NCI-H128 (cell line): ENCODE results near the gene FSIP1.

Experiments
- DNase-seq: peaks from one replicate; lab custom pipeline; 2025; ENCODE audit not compliant: unreplicated experiment; lab: John Stamatoyannopoulos, UW

FSIP1 gene

DNA sequence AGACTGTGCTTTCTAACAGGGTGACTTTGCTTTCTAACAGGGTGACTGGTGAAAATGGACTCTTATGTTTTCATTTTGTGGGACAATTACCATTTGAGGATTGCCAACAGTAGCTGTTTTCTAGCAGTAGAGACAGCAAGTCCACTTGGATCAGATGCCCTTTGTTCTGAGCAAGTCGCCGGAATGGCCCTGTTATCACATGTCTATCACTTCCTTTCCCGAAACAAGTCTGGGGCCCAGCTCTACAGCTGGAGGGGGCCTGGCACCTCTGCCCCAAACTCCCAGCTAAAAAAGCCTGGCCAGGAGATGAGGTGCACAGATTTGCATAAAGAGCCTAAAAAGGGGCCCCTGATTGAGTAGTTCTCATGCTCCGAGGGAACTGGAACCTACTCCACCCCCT, 157.2 kb downstream of the FSIP1 start:
- no peak for DNase-seq

GRCh38 chr15:39624806-39625205, 157.8 kb downstream of the FSIP1 start:
- DNase-seq = no peak

DNA sequence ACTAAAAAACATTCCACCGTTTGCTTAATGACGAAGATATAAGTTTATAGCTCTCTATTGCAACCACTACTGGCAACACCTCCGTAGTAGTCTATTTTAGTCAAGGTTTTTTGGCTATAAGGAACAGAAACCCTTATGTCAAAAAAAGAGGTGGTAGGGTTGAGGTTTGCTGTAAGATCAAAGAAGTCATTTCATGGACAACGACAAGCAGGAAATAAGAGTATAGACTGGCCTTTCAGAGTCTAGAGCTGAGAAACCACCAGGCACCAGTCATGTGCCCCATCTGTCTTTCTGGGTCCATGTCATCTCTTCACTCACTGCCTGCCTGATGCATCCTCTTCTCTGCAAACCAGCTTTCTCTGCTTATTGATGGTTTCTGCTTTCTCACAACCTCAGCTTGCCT, 159.1 kb downstream of the FSIP1 start:
- no peak for DNase-seq

DNA sequence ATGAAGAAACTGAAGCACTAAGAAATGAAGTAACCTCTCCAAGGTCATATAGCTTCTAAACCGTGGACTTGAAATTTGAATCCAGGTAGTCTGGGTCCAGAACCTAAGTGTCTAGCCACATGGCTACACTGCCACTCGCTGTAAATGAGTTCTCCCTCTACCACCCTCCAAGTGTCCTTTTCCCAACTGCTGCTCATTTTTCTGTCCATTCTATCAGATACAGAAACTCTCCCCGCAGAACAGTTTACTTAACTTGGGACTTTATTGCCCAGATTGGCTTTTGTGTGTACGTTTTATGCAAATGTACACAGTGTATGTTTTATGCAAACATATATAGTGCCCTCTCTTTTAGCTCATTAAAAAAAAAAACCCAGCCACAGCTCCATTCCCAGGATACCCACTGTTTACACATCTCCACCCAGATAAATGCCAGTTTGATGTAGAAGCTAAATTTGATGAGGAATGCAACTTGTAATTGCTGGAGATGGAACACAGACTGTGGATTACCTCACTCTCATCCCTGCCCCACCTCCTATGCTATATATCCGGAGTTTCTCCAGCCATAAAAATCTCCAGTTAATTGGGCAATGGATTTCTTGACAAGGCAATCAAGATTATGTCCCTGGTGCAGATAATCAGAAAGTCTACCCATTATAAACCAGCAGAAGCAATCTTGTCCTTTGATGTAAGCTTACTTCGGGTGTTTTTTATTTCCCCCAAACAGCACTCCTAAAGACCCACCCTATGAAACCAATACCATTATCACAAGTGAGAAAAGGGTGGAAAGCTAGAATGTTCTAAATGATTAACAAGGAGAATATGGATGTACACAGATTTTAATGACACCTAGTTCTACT, 159.8 kb downstream of the FSIP1 start:
- no peak for DNase-seq

DNA sequence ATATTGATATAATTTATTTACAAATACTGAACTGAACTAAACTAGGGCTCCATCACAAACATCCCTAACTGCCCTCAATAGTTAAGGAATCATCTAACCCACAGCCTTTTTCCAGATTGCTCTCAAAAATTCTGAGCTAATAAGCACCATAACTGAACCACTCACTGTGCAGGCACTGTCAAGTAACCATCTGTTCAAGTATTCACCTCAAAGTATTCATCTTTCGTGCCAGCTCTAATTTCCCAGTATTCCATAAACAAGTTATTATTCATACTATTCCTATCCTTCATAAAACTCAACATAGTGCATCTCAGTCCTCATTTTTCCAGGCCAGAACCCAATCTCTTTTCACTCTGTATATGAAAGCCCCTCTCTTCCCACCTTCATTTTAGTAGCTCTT, 160.7 kb downstream of the FSIP1 start:
- no peak for DNase-seq

GRCh38 chr15:39621210-39621609, 161.4 kb downstream of the FSIP1 start:
- no peak for DNase-seq

DNA sequence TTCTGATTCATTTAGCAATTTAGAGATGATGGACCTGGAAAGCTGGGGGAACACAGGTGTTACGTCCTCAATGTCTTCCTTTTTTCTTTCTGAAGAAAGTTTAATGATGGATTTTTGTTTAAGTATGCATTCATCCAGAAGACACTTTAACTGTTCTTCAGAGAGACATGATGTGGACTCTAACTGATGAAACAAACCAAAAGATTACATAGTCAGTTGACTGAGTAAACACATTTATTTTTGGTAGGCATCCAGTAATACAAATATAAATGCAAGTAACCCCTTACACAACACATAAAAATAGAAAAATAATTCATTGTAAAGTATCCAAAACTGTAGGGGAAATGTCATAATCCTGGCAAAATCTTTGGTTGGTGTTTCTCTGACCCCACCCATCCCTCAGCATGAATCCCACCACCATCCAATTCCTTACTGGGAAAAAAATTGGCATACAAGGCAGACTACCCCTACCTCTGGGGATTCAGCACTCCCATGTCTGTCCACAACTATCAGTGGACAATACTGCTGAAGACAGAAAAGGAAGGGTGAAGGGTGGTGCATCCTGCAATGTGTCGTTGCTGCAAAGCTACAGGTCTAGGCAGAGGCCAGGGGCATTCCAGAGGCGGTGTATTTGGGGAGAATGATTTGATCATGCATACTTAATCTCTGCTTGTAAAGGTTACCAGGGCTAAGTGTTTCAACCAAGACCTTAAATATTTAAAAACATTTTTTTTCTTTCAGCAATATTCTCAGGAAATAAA, 164.4 kb downstream of the FSIP1 start:
- no peak for DNase-seq

DNA sequence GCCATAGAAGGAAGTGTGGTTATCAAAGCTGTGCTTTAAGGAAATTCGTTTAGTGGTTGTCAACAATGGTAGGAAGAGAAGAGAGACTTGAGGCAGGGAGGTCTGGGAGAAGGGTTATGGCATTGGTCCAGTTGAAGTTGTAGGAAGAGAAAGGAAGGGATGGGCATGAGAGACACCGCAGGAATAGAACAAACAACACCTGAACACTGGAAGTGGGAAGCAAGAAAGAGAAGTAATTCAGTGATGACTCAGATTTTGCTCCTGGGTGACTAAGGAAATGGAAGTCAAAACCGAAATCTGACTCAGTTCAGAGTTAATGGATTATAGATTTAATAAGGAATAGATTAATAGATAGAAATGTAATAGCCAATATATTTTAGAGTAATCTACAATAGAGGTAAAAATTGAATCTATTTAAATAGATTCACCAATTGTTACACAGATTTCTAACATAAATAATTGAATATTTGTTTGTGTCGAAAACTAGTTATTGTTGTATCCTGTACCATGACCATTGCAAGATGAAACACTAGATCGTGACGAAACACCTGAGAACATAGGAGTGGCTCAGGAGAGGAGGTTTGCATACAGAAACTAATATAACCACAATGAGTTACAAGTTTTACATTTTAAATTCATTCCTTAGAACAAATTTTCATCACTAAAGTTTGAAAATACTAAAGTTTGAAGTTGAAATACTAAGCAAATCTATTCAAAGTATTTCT, 165.7 kb downstream of the FSIP1 start:
- no peak for DNase-seq

DNA sequence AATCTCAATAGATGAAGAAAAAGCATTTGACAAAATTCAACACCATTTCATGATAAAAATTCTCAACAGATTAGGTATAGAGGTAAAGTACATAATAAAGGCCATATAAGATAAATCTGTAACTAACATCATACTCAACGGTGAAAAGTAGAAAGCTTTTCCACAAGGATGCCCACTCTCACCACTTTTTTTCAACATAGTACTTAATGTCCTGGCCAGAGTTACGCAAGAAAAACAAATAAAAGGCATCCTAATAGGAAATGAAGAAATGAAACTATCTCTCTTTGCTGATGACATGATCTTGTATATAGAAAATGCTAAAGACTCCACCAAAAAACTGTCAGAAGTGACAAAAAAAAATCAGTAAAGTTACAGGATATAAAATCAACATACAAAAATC, 168.8 kb downstream of the FSIP1 start:
- no peak for DNase-seq

- no peak for DNase-seq
These were observed 169.4 kb downstream of the FSIP1 start for GRCh38 chr15:39613271-39613670.

DNA sequence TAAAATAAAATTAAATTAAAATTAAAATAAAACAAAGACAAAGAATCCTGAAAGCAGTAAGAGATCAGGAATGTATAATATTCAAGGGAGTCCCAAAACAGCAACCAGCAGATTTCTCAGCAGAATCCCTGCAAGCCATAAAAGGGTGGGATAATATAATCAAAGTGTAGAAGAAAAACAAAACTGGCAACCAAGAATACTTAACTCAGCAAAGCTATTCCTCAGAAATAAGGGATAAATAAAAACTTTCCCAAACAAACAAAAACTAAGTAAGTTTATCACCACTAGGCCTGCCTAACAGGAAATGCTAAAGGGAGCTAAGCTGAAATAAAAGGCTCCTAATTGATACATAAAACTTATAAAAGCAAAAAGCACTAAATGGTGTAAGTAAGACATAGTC, 172.0 kb downstream of the FSIP1 start:
- DNase-seq = no peak

DNA sequence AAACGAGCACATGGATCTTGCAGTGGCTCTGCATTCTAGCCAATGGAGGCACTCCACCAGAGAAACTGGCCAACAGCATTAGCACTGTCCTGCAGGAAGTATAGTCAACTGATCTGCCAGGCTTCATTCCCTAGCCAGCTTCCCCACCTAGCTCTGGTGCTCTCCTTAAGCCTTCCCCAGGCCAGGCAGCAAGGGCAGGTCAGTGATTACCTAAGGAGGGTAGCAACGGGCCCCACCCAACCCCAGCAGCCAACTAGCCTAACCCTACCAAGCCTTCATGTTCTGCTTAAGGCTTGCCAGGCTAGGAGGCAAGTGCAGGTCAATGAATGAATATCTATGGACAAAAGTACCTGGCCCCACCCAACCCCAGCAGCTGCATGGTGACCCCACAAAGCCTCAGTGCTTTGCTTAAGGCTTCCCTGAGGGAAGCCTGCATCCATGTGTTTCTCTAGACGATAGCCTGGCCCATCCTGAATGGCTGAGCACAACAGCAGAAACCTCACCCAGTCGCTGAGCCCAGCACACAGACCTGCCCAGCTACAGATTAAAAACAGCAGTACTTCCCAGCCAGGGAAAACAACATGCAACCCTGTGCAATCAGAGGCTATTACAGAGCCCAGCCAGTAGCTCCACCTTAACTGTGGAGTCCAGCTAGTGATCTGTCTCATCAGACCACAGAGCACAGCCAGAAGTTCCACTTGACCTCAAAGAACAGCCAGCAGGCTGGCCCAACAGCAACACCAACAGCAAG, 173.3 kb downstream of the FSIP1 start:
- no peak for DNase-seq

DNA sequence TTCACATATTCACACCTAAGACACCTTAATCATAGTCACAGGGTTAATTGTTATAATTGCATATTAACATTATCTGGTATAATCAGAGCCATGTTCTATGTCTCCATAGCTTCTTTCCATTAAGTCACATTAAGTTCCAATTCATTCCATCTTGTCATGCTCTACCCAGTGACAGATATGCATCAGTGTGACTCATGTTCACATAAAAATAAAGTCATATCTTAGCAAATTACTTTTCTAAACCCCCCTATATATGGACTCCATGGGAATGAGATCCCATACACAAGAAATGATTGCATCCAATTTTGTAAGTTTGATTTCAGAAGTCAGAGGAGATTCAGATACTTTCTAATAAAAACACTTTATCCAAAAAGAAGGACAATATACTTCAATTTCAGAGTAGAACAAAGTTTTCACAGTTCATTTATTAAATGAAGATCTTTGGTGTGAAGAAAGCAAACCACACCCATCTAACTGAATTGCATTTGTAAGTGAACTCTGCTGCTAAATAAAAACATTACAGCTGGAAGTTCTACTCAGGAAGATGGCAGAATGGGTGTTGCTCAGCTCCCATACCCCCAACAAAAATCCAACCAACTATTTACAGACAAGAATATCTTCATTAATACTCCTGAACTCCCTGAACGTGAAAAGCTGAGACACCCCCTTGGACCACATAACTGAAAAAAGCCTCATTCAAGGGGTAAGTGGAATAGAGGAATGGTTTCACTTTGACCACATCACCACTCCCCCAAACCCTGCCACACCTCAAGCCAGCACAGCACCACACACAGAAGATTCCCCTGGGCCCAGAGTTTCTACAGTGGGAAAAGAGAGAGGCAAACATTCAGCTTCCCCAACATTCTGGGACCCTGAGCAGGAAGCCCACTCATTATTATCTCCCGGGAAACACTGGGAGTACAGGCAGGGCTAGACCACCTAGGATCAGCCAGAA, 174.2 kb downstream of the FSIP1 start:
- DNase-seq = no peak

GRCh38 chr15:39605146-39605545, 177.5 kb downstream of the FSIP1 start:
- no peak for DNase-seq

DNA sequence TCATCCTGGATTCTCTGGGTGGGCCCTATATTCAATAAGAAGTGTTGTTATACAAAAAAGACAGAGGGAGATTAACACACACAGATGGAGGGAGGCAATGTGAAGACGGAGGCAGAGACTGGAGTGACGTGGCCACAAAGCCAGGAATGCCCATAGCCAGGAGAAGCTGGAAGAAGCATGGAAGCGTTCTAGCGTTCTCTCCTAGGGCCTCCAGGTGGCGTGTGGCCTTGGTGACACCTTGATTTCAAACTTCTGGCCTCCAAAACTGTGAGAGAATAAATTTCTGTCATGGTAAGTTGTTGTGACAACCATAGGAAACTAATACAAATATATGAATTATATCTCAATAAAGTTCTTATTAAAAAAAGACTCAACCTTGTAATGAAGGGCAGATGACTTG, 180.5 kb downstream of the FSIP1 start:
- DNase-seq = no peak

- DNase-seq = no peak
These were observed 182.8 kb downstream of the FSIP1 start for GRCh38 chr15:39599871-39600270.

DNA sequence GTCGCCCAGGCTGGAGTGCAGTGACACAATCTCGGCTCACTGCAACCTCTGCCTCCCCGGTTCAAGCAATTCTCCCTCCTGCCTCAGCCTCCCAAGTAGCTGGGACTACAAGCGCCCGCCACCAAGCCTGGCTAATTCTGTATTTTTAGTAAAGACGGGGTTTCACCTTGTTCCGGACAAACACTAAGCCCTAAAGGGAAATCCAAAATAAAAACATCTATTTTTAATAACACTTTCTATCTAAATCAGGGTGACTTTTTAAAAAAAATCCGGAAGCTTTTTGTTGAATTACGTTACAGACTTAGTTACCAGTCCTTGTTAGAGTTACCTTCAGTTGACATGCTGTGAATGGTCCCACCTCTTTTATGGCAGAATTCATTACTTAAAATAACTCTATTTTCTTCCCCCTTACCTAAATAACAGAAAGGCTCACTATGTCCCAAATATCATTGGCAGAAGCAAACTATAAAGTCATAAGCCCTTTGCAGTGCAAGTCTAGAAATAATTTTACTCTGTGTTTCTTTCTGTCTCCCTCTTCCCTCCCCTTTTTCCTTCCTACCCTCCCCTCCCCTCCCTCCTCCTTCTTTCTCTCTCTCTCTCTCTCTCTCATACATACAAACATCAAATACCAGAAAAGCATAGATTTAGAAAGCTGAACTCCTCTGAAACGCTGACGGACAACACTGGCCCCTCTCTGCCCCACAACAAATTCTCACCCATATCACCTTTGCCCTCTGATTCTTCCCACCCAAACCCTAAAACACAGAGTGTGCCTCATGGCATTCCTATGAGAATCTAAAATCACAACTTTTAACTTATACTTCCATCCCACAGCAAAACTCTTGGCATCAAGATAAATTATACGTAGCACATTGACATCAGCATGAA, 183.4 kb downstream of the FSIP1 start:
- no peak for DNase-seq

DNA sequence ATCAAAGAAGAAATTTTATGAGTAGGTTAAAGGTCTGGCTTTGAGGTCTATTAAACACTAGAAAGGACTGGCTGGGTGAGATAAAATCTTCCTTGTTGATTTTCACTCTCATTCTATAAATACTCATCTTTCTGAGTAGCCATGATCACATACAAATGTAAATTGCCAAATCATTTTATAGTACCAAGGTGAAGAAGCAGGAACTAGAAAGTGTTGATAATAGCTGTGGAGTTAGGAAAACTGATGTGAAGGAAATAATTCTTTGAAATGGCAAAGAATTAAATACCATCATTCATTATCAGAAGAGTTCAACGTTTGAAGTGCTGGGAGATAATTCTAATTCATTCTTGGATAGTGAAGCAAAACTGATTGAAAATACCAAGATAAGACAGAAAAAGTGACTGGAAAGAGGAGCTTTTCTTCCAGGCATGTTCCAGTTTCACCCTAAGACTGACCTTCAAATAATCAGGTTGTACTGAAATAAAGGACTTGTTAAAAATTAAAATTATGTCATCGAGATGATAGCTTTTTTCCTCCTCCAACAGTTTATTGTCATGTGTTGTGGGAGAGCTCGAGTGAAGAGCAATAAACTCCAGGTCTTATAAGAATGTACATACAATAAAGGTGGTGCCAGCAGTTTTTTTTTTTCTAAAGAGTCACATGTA, 184.3 kb downstream of the FSIP1 start:
- no peak for DNase-seq
